HG03139 (cell line): ENCODE results near the gene GPER1.

Source experiments
- ATAC-seq: cut with Tn5 transposase; IDR thresholded peaks from one replicate; pipeline ENCODE4 v1.9.1; 2021; ENCODE audit not compliant: unreplicated experiment

Gene GPER1

DNA sequence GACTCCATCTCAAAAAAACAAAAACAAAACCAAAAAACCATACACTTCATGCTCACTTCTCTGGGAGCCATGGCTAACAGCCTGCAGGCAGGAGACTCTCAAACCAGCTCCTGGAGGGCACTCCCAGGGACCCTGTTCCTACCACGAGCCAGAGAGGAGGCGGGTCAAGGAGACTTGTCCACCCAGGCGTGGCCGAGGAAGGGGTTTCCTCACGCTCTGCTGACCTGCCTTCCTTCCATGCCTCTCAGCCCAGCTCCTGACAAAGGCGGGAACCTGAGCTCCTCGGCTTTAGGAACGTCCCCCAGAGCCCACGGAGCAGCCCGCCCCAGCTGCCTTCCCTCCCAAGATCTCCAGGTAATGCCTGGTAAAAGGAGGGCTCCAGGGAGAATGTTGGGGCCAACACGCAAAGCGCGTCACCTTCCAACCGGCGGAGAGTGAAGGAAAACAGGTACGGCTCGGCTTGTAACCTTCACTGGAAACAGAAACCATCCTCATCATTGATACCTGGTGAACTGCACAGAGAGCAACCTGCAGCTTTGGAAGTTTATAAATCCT is 34.0 kb upstream of the GPER1 start:
- ATAC-seq = no peak

DNA sequence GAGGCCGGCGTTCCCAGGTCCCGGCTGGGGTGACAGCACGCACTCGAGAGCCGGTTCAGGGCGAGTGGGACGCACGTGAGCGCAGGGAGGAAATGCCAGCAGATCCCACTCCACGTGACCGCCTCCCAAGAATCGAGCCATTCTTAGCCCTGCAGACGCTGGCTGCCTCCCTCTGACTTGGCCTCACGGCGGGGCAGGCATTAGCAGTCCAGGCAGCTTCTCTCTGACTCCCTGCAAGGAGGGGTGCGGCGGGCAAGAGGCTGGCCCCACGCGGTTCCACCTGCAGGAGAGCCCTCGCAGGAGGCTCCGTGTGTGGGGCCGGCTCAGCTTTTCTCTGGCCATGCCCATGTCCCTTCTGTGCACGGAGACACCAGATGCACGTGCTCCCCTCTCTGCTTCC is 33.5 kb upstream of the GPER1 start:
- ATAC-seq = no peak

DNA sequence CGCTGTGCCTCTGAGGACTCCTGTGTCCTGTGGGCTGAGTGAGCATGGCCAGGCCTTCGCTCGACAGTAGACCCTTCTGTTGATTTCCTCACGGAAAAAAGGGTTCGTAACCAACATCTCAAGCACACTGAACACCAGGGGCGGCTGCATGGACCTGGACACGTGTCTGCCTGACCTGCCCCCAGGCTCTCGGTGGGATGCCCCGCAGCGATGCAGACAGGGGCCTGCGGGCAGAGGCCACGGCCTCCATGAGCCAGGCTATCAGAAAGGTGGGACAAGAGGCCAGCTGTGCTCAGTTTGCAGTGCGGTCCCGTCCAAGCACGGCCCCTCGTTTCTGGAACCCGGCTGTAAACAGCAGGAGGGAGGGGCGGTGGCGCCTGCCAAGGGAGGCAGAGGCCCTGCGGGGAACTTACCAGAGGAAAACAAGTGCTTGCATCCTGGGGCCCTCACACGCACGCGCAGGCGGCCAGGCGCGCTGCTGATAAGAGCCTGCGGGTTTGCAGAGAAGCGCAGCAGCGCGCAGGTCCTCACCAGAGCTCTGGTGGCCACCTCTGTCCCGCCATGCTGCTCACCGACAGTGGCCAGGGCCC is 33.0 kb upstream of the GPER1 start:
- no peak for ATAC-seq

DNA sequence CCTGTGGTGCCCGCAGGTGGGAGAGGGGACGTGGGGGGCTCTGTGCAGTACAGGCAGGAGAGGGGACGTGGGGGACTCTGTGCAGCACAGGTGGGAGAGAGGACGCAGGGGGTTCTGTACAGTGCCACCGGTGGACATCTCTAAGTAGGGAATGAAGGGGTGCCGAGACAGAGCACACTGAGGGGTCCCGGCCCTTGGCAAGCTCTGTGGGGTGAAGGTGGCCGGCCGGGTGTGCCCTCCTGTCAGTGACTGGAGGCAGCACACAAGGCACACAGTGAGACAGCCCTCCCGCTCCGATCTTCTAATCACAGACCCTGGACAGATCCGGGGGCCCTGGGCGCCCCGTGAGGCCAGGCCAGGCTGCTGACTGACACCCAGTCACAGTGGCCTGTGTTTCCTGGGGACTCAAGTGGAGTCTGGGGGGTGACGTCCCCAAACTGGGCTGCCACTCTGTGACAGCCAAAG is 32.4 kb upstream of the GPER1 start:
- ATAC-seq = no peak

DNA sequence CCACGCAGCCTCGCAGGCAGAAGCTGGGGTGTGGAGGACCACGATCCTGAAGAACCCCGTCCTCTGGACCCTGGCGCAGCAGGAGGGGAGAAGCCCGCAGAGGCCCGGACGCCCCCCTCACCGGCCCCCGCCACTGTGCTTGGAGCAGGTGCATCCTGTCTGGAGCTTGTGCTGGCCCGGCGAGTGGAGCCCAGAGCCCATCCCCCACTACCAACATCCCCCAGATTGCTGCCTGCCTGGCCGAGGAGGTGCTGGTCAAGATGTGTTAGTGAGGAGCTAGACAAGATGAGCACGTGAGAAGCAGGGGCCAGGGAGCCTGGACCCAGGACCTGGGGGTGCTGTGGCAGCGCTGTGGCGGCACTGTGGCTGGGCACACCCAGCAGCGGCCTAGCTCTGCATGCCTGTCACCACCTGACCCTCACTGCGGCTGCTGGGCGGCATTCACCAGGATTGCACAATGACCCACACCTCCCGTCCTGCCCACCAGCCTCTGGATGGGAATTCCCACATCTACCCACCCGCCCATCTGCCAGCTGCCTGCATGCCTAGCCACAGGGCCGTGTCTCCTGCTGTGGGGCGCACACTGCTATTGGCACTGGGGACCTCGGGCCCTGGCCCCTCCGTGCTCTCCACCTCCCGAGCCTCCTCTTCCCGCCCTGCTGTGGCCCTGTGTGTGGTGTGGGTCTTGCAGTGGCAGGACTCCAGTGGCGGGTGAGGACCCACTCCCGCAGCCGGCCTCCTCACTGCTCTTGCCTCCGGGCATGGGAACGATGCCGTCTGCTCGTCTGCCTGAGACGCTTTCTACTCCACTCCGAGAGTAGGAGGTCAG is 31.7 kb upstream of the GPER1 start:
- ATAC-seq = no peak

DNA sequence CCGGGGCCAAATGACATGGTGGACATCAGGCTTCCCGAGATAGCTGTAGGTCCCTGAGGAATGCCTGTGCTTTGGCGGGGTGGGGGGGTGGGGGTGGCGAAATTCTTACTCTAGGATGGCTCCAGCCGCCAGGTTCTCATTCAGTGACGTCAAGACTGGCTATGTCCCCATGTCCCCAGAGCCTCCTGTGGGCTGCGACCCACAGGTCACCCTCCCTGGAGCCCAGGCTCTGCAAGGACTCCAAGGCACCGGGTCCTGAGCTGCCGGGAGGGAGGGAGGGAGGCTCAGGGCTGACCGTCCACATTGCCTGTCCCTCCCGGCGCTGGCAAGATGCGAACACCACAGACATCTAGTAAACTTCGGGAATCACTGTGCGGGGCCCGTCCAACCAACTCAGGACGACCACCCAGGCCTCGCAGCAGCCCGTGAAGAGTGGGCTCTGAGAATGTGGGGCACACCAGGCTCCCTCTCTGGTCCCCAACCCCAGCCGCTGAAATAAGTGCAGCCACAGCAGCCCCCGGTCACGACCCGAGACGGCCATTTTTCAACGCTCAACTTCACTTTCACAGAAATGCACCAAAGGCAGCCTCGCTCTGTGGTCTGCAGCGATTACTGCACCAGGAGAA is 31.0 kb upstream of the GPER1 start:
- no peak for ATAC-seq

DNA sequence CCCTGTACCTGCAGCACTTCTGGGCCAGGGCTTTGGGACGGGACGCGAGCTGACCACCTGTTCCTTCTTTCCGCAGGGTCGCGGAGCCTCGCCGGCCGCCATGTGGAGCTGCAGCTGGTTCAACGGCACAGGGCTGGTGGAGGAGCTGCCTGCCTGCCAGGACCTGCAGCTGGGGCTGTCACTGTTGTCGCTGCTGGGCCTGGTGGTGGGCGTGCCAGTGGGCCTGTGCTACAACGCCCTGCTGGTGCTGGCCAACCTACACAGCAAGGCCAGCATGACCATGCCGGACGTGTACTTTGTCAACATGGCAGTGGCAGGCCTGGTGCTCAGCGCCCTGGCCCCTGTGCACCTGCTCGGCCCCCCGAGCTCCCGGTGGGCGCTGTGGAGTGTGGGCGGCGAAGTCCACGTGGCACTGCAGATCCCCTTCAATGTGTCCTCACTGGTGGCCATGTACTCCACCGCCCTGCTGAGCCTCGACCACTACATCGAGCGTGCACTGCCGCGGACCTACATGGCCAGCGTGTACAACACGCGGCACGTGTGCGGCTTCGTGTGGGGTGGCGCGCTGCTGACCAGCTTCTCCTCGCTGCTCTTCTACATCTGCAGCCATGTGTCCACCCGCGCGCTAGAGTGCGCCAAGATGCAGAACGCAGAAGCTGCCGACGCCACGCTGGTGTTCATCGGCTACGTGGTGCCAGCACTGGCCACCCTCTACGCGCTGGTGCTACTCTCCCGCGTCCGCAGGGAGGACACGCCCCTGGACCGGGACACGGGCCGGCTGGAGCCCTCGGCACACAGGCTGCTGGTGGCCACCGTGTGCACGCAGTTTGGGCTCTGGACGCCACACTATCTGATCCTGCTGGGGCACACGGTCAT is 30.3 kb upstream of the GPER1 start:
- no peak for ATAC-seq

DNA sequence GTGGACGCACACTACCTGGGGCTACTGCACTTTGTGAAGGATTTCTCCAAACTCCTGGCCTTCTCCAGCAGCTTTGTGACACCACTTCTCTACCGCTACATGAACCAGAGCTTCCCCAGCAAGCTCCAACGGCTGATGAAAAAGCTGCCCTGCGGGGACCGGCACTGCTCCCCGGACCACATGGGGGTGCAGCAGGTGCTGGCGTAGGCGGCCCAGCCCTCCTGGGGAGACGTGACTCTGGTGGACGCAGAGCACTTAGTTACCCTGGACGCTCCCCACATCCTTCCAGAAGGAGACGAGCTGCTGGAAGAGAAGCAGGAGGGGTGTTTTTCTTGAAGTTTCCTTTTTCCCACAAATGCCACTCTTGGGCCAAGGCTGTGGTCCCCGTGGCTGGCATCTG is 29.6 kb upstream of the GPER1 start:
- no peak for ATAC-seq

DNA sequence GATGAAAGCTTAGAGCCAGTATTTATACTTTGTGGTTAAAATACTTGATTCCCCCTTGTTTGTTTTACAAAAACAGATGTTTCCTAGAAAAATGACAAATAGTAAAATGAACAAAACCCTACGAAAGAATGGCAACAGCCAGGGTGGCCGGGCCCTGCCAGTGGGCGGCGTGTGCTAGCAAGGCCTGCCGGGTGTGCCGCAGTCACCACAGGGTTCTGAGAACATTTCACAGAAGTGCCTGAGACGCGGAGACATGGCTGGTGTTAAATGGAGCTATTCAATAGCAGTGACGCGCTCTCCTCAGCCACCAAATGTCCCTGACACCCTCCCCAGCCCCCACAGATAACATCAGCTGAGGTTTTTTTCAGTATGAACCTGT is 29.1 kb upstream of the GPER1 start:
- no peak for ATAC-seq

DNA sequence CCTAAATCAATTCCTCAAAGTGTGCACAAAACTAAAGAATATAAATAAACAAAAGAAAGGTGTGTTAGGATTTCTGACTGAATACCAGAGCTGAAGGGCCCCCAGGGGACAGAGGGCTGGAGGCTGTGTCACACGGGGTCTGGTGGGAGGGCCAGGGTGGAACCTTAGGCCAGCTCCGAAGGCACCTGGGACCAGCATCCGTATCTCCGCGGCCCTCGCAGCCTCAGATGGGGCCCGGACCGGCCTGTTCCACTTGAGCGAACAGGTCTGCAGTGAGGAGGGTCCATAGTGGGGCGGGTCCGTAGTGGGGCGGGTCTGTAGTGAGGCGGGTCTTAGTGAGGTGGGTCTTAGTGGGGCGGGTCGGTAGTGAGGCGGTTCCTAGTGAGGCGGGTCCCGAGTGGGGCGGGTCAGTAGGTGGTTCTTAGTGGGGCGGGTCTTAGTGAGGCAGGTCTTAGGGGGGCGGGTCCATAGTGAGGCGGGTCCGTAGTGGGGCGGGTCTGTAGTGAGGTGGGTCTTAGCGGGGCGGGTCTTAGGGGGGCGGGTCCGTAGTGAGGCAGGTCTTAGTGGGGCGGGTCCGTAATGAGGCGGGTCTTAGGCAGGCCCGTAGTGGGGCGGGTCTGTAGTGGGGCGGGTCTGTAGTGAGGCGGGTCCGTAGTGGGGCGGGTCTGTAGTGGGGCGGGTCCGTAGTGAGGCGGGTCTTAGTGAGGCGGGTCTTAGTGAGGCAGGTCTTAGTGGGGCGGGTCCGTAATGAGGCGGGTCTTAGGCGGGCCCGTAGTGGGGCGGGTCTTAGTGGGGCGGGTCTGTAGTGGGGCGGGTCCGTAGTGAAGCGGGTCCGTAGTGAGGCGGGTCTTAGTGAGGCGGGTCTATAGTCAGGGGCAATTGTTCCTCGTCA is 28.5 kb upstream of the GPER1 start:
- no peak for ATAC-seq

DNA sequence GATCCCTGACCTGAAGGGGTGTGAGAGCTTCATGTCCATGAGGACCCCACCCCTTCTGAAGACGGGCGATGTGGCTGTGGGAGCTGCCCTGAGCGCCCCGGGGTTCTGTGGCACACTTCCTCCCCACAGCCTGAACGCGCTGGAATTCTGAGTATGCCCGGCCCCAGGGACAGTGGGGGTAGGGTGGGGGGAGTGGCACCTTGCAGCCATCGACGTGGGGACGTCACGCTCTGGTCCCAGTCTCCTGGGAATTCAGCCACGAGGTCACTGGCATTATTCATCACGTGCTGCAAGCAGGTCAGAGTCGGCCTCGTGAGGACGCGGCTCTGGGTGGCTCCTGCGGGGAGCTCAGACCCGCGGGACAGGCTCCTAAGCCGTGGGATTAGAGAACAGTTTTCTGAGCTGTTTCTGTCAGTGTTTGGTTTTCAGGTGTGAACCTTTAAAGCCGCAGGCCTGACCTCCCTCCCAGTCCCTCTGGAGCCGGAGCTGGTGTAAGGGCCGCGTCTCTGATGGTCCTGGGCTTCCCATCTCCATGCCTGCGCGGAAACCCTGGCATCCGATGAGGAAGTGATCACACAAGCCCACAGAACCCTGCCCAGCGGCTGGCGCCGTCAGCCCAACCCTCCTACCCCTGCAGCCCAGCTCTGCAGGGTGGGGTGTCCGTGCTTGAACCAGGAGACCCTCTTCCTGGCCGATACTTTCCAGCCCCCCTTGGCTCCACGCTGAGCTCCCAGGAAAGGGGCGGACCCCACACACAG is 27.4 kb upstream of the GPER1 start:
- ATAC-seq = no peak

DNA sequence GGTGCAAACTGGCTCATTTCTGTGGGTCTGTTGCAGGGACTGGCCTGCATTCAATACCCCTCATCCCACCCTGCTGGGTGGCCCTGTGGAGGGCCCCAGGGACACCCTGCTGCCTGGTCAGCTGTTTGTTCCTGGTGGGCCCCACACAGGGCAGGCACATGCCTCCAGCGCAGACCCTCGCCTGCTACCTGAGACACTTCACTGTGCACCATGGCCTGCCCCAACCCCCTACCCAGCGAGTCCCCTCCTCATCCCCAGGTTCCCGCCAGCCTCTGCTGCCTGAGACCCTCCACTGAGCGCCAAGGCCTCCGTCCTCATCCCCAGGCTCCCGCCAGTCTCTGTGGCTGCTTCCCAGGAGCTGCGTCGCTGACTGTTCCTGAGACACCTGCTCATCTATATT is 26.7 kb upstream of the GPER1 start:
- ATAC-seq = no peak

DNA sequence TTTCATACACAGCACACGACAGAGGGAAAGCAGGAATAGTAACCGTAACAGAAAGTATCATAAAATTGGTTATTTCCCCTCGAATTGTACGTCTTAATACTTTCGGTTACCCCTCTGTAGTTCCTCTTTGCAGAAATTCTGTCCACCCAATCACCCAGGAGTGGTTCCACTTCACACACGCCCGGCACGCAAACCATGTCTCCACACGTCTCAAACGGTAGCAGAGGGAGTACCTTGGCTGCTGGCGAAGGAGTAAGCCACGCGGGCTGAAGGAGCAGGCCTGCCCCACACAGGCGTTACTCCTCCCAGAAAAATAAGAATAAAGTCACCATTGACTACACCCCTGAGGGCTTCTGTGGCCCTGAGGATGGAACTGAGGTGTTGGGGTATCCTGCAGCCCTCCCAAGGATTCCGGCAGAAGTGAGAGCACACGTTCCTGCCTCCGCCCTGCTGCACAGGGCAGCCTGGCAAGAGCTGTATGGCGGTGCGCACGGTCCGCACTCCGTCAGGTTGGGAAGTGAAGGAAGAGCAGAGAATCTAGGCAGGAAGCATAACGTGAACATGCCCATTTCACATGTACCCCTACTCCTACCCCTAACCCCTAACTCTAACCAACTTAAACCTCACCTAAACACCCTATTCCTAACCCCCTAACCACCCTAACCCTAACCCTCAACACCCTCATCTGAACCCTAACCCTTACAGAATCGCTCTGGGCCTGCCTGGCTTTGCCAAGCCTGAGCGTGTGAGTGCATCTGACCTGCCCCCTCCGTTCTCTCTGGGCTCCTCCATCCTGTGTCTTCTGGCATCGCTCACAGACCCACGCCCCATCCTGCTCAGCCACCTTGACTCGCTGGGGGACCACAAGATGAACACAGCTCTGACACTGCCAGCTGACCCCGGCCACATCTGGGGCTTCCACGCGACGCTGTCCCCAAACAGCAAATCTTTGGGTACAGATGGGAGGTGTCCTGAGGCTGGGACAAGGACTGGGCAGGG is 25.3 kb upstream of the GPER1 start:
- ATAC-seq = no peak

DNA sequence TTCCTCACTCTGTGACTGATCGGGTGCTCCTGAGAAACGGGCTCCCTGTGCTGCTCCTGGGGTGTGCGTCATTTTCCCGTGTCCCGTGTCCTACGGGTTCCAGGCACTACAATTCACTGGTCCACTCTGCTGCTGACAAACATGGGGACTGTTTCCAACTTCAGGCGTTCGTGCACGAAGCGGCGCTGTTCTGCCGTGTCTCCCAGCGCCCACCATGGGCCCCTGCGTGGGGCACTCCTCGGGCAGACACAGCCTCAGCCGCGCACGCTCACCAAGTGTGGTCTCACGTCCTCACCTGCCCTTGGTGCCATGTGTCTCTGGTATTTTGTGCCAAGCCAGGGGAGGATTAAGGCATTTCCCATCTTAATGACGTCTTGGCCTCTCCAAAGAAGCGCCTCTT is 24.6 kb upstream of the GPER1 start:
- no peak for ATAC-seq

DNA sequence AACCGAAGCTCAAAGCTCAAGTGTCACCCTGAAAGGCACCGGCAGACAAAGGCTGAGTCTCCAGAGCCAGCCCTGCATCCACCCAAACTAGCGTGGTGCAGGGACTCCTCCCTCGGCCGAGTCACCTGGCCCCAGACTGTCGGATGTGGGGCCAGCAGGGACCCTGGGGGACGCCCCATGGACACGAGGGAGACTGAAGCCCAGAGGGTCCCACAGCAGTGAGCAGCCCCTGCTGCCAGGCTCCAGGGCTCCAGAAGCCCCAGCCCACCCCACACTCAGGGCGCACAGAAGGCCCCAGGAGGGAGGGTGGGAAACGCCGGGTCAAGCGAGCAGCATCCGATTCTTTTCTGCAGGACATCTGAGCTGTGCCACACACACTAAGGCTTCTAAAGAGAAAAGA is 23.3 kb upstream of the GPER1 start:
- ATAC-seq = no peak

DNA sequence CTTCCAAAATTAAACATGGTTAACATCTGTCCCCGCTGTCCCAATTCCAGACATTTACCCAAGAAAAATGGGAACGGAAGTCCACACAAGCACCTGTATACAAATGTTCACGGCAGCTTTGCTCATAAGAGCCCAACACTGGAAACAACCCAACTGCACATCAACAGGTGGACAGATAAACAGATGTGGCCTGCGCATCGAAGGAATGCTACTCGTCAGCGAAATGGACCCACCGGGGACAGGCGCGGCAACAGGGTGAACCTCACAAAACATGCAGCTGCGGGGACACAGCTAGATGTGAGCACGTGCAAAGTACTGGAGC is 22.7 kb upstream of the GPER1 start:
- ATAC-seq = no peak

DNA sequence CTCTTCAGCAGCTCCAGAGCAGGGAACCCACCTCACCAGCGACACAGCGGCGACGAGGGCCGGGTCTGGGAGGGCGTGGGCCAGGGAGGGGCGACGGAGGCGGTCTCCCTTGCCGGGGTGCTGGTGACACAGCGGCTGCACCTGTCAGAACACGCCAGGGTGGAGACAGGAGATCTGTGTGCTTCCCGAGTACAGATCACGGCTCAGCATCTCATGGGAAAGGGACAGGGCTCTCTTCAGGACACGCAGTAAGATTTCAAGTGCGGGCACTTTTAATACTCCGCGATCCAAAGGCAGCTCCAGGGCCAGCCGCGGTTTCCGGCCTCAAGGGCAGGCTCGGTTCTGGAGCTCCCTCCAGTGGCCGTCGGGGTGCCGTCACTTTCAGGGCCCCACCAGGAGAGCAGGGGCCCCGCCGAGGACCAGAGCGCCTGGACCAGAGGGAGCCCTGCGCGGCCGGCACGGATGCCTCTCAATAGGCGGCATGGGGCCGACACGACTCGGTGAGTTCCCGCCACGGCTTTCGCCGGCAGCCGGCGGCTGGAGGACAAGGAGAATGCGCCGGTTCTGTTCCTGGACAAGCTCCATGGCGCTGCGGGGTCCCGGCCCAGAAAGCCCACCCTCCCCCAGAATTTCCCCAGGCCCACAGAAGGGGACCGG is 22.2 kb upstream of the GPER1 start:
- ATAC-seq = peak; percentile 64

DNA sequence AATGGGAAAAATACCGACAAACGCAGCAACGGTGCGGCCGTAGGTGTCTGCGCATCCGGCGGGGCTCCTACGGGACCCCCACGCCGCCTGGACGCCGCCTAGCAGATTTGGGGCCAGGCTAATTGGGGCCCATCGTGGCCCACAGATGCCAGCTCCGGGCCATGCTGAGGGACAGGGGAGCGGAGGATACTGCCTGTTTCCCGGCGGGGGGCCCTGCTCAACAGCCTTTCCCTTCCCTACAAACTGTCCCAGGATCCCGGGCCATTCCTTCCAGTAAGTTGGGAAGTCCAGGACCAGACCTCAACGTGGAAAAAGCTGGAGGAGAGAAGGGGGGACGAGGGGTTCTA is 21.7 kb upstream of the GPER1 start:
- no peak for ATAC-seq
